Gastroesophageal sphincter (tissue), 3 donors: ENCODE results near the gene PTGFRN.

Experiments used
- POLR2A ChIP-seq, 2 donors: fragments of 450-650 bp; IDR thresholded peaks; one replicate each; pipeline ENCODE4 v1.6.1; 2017; ENCODE audit warnings: antibody characterized with exemption in 2 of 2, mild to moderate bottlenecking in 2 of 2, moderate library complexity in 1 of 2
- TF ChIP-seq, protein P1 (sequence below), 4 experiments: fragments of 200-600 bp in 2 of 4; fragments of 450-650 bp in 2 of 4; sonication (generic) in 1 of 4; IDR thresholded peaks; one replicate each; pipeline ENCODE4 v1.5.1; 2017 to 2019; ENCODE audit warnings: antibody characterized with exemption in 4 of 4, mild to moderate bottlenecking in 2 of 4, moderate library complexity in 2 of 4

GRCh38 chr1:117033772-117034171, 124.1 kb downstream of the PTGFRN start:
- TF ChIP-seq, protein P1, sequence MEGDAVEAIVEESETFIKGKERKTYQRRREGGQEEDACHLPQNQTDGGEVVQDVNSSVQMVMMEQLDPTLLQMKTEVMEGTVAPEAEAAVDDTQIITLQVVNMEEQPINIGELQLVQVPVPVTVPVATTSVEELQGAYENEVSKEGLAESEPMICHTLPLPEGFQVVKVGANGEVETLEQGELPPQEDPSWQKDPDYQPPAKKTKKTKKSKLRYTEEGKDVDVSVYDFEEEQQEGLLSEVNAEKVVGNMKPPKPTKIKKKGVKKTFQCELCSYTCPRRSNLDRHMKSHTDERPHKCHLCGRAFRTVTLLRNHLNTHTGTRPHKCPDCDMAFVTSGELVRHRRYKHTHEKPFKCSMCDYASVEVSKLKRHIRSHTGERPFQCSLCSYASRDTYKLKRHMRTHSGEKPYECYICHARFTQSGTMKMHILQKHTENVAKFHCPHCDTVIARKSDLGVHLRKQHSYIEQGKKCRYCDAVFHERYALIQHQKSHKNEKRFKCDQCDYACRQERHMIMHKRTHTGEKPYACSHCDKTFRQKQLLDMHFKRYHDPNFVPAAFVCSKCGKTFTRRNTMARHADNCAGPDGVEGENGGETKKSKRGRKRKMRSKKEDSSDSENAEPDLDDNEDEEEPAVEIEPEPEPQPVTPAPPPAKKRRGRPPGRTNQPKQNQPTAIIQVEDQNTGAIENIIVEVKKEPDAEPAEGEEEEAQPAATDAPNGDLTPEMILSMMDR (IDR thresholded peaks at IDR 0.05), result no peak
- TF ChIP-seq POLR2A (IDR thresholded peaks at IDR 0.05), result no peak
